ENCODE data around the gene VGLL4.

DNA sequence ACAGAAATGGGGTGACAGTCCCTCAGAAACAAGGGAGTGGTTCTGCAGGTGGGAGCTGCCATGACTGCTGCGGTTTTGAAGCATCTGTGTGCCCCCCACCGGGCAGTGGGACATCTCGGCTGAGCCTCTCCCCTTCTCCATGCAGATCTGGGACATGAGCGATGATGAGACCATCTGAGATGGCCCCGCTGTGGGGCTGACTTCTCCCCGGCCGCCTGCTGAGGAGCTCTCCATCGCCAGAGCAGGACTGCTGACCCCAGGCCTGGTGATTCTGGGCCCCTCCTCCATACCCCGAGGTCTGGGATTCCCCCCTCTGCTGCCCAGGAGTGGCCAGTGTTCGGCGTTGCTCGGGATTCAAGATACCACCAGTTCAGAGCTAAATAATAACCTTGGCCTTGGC lies 89.0 kb downstream of the VGLL4 start:
- TF ChIP-seq, protein P1, sequence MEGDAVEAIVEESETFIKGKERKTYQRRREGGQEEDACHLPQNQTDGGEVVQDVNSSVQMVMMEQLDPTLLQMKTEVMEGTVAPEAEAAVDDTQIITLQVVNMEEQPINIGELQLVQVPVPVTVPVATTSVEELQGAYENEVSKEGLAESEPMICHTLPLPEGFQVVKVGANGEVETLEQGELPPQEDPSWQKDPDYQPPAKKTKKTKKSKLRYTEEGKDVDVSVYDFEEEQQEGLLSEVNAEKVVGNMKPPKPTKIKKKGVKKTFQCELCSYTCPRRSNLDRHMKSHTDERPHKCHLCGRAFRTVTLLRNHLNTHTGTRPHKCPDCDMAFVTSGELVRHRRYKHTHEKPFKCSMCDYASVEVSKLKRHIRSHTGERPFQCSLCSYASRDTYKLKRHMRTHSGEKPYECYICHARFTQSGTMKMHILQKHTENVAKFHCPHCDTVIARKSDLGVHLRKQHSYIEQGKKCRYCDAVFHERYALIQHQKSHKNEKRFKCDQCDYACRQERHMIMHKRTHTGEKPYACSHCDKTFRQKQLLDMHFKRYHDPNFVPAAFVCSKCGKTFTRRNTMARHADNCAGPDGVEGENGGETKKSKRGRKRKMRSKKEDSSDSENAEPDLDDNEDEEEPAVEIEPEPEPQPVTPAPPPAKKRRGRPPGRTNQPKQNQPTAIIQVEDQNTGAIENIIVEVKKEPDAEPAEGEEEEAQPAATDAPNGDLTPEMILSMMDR (IDR thresholded peaks at IDR 0.05) = no peak
- no peak for TF ChIP-seq SIN3A (IDR thresholded peaks at IDR 0.05; ENCODE audit: borderline replicate concordance, insufficient read depth, low read depth, low read length)
- TF ChIP-seq, protein P2, sequence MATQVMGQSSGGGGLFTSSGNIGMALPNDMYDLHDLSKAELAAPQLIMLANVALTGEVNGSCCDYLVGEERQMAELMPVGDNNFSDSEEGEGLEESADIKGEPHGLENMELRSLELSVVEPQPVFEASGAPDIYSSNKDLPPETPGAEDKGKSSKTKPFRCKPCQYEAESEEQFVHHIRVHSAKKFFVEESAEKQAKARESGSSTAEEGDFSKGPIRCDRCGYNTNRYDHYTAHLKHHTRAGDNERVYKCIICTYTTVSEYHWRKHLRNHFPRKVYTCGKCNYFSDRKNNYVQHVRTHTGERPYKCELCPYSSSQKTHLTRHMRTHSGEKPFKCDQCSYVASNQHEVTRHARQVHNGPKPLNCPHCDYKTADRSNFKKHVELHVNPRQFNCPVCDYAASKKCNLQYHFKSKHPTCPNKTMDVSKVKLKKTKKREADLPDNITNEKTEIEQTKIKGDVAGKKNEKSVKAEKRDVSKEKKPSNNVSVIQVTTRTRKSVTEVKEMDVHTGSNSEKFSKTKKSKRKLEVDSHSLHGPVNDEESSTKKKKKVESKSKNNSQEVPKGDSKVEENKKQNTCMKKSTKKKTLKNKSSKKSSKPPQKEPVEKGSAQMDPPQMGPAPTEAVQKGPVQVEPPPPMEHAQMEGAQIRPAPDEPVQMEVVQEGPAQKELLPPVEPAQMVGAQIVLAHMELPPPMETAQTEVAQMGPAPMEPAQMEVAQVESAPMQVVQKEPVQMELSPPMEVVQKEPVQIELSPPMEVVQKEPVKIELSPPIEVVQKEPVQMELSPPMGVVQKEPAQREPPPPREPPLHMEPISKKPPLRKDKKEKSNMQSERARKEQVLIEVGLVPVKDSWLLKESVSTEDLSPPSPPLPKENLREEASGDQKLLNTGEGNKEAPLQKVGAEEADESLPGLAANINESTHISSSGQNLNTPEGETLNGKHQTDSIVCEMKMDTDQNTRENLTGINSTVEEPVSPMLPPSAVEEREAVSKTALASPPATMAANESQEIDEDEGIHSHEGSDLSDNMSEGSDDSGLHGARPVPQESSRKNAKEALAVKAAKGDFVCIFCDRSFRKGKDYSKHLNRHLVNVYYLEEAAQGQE (IDR thresholded peaks at IDR 0.05; ENCODE audit: insufficient read depth in 1 of 2, low read depth in 2 of 2, low read length in 1 of 2) = no peak
- no peak for TF ChIP-seq POLR2AphosphoS5 (IDR thresholded peaks at IDR 0.05; ENCODE audit: low read depth, low read length)
- no peak for TF ChIP-seq TCF7L2 (IDR thresholded peaks at IDR 0.05; ENCODE audit: low read depth, low read length)
